NCI-H446 treated with DMSO at 0.1 percent for 48 hours (cell line): ENCODE results near the gene STK11IP.

Experiments used
- DNase-seq: peaks from one replicate; lab custom pipeline; 2025; lab: John Stamatoyannopoulos, UW

Gene STK11IP

DNA sequence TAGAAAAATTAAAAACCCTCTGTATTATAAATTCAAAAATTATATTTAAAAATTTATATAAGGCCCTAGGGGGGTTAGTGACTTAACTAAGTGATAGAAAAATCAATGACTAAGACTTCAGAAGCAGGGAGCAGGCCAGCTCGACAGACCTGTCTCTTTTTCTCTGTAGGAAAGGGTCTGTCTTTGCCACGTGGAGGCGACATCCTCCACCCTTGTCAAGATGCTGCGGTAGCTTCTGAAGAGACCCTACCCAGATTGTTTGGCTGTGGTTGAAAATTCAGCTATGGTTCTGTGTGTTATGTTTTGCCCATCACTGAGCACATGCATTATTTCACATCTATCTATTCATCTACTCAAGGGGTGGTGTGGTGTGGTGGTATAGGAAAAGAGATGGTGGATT, 21.6 kb downstream of the STK11IP start:
- no peak for DNase-seq

DNA sequence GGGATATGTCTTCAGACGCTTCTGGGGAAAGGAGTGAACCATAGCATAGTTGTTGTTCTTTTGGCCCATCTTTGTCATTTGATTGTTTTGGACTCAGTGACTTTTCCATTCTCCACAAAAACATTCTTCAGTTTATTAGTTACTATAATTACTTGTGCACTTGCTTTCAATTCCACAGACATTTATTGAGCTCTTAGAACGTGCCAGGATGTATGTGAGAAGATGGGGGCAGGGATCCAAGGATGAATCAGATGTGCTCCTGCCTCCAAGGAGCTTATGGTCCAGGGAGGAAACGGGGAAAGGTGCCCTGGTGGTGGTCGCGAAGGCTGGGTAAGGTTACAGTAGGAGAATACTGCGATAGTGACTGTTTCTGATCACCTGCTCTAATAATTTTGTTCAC, 22.9 kb downstream of the STK11IP start:
- DNase-seq: no peak

DNA sequence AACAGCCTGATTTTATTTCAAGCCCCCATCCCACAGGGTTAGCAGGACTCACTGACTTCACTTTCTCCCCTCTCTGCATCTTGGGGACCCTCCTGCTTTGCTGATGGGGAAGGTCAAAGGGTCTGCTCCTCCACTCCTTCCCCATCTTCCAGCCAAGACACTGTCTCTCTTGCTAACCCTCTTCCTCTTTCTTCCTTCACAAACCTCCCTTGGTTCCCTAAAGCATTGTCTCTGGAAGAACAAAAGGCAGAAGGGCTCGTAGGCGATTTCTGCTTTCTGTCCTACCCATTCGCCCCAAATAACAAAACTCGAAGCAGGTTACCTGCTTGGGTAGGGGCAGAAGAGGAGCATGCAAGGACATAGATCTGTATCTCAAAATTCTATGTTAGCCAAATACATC, 24.3 kb downstream of the STK11IP start:
- DNase-seq: no peak

DNA sequence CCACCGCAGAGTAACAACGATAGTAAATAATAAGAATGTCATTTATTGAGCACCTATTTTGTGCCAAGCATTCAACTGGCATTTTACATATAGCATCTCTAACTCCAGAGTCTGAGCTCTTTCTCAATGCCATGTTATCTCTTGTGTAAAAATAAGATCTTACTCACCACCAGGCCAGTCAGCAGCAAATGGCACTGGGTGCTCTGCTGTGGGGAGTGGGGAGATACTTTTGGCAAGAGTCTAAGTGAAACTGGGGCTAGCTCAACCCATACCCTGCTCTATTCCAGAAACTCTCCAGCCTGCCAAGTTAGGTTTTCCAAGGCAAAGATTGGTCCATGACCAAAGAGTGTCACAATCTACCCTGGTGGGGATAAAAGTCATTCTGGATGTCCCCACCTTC, 24.8 kb downstream of the STK11IP start:
- DNase-seq: no peak

DNA sequence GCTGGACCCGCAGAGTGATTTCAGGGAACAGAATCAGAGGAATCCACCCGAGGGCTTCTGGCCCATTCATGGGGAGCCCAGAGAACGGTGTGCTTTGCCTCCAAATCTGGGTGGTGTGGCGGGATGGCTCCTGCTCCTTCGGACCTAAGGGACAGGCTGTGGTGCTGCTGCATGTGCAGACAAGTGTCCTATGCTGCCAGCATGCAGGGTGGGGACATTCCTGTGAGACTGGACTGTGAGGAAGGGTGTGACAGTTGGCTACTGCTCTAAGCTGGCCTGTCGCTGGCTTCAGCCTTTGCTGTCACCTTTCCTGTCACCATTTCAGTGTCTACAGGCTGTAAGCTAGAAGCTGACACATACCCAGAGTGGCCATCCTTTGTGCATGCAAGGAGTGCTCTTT, 26.9 kb downstream of the STK11IP start:
- DNase-seq: no peak

DNA sequence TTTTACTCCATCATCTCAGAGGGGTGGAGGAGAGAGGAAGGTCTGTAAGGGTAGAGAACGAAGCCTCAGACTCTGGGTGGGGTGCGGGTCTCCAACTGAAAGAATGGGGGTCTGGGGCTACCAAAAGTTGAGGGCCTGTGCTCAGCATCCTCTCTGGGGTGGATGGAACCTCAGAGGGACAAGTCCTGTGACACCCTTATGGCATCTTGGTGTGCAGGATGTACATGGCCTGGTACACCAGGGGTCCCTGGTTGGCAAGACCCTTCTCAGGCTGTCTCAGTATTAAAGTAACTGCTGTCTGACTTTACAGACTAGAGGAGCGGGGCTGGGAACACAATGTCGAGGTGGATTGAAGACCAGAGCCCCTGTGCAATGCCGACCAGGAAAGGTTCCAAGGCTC, 27.5 kb downstream of the STK11IP start:
- no peak for DNase-seq

DNA sequence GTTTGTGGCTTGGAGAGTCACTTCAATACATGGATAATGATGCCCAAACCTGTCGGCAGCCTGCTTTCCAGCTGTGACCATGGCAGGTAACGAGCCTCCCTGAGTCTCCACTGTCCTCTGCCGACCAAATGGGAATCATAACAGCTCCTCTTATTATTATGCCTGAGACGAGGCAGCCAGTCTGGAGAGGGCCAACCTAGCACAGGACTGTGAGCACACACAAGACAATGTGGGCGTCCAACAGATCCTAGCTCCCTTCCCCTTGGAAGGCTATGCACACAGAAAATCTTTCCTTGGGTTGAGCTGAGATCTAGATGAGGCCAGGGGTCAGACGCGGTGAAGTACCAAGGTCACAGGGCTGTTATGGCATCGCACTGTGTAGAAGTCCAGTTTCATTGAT, 28.9 kb downstream of the STK11IP start:
- DNase-seq: no peak

DNA sequence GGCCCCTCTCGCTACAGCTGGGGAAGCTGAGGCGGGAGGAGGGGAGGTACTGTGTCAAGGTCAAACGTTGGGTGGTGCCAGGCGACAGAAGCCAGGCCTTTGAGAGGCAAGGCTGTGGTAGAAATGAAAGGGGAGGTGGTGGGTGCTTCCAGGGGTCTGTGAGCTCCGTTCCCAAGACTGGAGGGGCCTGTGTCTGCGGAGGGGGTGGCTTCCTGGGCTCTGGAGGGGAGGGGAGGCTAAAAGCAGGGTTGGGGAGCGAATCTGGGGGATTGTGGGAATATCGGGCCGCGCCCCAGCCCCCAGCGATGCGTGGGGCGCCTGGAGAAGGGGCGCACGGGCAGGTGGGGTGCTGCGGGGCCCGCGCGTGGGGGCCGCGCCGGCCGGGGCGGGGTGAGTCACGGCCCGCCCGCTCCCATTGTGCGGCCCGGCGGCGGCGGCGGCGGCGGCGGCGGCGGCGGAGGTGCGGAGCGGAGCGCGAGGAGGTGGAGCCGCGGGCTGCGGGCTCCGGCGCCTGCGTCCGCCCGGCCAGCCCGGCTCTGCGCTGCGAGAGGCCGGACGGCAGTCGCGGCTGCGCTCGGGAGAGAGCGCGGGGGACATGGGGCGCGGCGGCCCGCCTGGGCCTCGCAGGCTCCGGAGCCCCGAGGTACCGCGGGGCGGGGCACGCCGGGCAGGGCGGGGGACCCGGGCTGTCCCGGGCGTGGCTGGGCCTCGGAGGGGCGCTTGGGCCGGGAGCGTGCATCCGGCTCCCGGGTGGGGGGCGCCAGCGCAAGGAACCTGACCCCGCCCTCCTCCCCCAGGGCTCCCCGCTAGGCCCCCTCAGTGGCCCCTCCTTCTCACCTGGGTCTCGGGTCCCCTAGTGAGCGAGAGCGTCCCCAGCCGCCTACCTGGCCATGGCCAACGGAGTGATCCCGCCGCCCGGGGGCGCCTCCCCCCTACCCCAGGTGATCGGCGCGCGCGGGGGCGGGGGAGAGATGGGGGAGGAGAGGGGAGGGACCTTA, 29.7 kb downstream of the STK11IP start, which contains the start of gene SLC4A3:
SLC4A3 (plus strand) TSS at position 528 of the 998 bp plus-strand sequence; CDS start at position 891, 363 bp downstream.
- no peak for DNase-seq

DNA sequence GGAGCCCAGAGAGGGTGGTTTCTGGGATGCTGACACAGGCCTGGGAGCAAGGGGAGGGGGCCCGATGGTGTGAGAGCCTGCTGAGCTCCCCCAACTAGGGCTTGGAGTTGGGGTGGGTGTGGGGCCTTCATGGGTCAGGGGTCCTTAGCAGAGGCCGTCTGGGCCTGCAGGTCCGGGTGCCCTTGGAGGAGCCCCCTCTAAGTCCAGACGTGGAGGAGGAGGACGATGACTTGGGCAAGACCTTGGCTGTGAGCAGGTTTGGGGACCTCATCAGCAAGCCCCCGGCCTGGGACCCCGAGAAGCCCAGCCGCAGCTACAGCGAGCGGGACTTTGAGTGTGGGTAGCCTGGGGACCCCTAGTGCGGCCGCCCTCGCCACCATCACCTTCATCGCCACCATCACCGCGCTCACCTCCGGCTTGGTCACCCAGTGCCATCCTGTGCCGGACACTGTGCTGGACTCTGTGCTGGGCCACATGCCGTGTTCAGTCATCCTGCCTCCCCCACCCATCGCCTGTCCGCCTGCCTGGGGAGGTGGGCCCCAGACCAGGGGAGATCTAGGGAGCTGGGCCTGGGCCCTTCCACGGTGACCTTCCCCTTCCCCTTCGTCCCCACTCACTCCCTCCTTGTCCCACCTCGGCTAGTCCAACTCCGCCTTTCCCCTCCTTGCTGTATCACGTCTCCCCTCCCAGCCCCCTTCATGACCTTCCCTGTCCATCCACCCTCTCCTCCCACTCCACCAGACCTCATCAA, 30.8 kb downstream of the STK11IP start:
- no peak for DNase-seq

DNA sequence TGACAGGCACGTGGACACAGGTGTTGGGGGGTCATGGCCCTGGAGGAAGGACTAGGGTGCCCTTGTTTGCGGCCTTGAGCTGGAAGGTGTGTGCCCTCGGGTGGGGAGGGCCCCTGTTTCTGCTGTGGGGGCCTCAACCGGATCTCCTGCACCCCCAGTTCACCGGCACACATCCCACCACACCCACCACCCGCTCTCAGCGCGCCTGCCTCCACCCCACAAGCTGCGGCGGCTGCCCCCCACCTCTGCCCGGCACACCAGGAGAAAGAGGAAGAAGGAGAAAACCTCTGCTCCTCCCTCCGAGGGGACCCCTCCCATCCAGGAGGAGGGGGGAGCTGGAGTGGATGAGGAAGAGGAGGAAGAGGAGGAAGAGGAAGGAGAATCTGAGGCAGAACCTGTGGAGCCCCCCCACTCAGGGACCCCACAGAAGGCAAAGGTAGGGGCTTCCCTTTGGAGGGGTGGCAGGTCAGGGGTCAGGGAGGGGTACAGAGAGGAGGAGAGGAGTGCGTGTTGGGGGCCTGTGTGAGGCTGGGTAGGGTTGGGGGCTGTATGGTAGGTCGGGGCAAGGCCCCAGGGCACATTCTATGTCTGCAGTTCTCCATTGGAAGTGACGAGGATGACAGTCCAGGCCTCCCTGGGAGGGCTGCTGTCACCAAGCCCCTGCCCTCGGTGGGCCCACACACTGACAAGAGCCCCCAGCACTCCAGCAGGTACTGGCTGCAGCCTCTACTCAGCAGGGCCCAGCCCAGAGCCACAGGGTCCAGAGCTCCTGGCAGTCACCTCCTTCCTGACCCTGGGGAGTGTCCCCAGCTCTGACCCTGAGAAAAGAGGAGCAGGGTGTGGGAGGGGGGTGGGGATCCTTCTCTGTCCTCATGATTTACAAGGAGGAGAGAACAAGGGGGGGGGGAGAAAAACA, 31.6 kb downstream of the STK11IP start:
- DNase-seq: no peak

DNA sequence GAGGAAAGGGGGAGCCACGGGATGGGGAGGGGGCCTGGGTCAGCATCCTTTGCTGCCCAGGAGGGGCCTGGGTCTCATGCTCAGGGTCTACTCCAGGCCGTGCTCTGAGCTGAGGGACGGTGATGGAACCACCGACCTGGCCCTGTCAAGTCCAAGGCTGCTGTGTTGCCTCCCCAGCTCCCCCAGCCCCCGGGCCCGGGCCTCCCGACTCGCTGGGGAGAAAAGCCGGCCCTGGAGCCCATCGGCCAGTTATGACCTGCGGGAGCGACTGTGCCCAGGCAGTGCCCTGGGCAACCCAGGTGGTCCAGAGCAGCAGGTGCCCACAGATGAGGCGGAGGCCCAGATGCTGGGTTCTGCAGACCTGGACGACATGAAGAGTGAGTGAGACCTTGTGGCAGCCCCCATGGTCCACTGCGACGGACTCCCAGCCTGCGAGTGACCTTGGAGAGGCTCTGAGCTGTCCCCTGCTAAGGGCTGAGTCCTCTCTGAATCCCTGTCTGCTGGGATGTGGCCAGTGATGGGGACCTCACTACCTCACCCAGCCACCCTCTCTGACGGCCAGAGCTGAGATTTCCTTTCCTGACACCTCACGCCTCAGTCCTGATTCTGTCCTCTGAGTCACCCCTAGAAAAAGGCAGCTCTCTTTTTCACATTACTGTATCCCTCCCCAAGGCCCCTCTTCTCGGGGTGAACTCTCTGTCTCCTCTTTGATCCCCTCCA, 32.5 kb downstream of the STK11IP start:
- DNase-seq: no peak

DNA sequence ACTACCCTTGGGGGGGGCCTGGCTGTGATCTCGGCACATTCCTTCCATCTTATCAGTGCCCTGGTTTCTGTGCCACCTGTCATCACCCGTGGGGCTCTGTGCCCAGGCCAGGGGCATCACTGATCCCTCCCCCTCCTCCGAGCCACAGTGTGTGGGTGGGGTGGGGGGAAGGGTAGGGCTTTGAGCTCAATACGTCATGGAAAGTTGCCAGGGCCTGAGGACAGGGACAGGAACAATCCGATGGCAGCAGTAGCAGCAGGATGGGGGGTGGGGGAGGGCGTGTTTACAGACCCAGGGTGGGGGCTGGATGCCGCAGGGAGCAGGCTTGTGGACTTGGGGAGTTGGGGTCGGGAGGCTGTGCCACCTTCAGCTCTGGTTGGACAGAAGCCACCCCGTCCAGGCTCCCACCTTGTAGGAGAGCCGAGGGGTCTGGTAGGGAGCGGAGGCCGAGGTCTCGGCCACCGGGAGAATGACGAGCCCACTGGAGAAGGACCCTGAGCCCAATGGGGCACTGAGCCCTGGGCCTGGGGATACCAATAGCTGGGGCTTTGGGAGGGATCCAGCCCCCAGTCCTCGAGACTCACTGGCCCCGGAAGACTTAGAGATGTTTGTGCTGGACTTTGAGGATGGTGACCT, 33.2 kb downstream of the STK11IP start:
- DNase-seq: no peak

DNA sequence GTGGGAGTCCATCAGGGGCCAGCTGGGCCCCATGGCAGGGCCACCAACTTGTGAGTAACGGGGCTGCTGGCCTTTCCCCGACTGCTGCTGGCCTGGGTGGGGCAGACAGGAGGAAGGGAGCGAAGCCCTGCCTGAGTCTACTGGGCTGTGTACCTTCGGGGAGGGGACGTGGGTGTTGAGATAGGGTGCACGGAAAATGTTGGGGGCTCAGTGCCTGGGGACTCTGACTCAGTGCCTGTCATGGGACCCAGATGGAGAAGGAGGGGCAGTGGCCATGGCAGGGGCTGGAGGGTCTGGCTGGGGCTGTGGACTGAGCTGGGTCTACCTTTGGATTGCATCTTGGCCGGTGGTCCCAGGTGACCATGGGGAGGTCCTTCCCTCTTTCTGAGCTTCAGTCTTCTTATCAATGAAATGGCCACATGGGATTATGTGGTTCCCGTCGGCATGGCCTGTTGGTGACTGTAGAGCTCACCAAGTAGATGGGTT, 33.8 kb downstream of the STK11IP start:
- DNase-seq: no peak

DNA sequence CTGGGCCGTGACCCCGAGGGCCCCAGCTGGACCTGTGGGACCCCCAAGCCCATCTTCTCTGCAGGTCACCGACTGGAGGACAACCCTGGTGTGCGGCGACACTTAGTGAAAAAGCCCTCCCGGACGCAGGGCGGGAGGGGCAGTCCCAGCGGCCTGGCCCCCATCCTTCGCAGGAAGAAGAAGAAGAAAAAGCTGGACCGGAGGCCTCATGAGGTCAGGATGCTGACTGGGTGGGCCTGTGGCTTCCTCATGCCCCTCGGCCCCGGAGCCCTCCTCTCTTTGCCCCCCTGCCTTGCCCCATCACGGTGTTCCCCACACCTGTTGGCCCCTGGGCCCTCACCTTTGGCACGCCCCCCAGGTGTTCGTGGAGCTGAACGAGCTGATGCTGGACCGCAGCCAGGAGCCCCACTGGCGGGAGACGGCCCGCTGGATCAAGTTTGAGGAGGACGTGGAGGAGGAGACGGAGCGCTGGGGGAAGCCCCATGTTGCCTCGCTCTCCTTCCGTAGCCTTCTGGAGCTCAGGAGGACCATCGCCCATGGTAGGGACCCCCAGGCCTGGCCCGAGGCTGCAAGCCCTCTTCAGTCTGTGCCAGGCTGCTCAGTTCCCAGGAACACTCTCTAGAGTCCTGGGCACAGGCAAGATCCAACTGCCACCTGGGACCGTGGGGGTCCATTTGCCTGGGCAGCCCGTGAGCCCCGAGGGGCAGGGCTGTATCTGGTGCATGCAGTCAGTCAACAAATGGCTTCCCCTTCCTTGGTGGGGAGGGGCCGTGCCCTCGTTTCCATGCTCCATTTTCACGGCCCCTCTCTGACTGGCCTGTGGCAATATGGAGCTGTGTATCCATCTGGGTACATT, 34.5 kb downstream of the STK11IP start:
- DNase-seq: no peak

DNA sequence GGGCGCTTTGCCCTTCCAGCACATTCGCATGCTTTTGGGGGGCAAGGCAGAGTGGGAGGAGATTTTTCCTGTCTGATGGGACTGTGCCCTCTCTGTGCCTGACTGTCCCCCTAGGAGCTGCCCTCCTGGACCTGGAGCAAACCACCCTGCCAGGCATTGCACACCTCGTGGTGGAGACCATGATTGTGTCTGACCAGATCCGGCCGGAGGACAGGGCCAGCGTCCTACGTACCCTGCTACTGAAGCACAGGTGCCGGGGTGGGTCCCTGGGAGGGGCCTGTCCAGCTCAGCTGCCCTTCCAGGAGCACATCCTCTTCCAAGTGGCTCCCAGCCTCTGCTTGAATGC, 35.1 kb downstream of the STK11IP start:
- DNase-seq: no peak

DNA sequence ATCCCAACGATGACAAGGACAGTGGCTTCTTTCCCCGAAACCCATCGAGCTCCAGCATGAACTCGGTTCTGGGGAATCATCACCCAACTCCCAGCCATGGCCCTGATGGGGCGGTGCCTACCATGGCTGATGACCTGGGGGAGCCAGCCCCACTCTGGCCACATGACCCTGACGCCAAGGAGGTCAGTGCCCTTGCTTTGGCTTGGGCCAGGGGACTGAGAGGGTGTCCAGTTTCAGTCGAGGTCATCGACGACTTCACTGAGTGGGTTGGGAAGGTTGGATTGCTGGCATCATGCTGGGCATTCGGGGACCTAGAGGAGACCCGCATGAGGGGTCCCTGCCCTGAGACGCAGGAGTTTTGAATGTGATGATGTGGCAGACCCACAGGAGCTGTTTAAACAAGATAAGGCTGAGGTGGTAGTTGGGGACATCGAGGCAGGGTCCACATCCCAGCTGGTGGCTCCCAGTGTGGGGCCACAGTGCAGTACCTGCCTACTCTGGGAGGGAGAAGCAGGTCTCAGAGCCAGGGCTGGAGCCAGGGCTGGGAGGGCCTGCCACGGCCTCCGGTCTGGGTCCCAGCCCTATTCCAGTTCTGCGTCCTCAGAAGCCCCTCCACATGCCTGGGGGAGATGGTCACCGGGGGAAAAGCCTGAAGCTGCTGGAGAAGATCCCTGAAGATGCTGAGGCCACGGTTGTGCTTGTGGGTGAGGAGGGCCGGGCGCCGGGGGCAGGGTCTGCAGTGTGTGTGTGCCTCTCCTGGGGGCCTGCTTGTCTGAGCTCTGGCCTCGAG, 35.8 kb downstream of the STK11IP start:
- peak; percentile 15 for DNase-seq

DNA sequence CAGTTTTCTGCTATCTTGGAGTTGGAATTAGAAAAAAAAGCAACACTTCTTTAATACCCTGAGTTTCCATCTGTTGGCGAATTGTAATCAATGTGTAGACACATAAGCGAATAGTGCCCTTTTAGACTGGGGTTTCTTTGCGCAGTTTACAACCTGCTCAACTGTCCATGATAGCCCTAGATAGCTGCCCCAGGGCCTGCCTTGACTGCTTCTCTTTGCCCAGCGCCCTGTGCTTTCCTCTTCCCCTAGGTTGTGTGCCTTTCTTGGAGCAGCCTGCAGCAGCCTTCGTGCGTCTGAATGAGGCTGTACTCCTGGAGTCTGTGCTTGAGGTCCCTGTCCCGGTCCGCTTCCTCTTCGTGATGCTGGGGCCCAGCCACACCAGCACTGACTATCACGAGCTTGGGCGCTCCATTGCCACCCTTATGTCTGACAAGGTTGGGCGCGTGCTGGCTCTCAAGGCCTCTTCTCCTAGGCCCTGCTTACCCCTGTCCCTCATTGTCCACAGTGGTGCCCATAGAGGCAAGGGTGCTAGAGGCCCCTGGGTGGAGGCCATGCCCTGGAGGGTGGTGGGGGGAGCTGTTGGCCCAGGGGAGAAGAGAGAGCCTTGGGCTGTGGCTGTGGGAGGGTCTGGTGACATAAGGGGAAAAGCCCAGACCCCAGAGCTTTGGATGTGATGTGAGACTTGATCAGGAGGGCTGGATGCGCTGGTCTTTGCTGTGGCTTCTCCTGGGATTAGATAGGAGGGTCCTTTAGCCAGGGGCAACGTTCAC, 36.7 kb downstream of the STK11IP start:
- no peak for DNase-seq
